ENCODE measurements around the gene G2E3. TPM values are rescaled to one million over a fixed set of nuclear protein-coding genes. Genes with fewer than 3 reads are reported as not detected.

Gene G2E3
- total RNA-seq, 4 donors from 2014 or later = 7.5 to 10.5 (median 9.9) TPM

- intact Hi-C loops (cut with DNase I; ENCODE audit: low total_unique reads) = no loop called here
- in situ Hi-C loops (cut with MboI; ENCODE audit: low pct_ligation_motif_present in 1 of 4, low pct_unique_long_range_greater_than_20kb in 1 of 4, low sequenced_read_pairs in 3 of 4) = loop anchor here in 2 of 4 donors (25.0 kb wide), 2 partner anchors 243 to 693 kb away; no protein-coding TSS in a partner anchor
- H3K27ac ChIP-seq = no peak overlapping the region
- TF ChIP-seq EP300 (IDR thresholded peaks at IDR 0.05; ENCODE audit: low read depth) (no peak), POLR2AphosphoS5 (IDR thresholded peaks at IDR 0.05) (no peak), POLR2A (IDR thresholded peaks at IDR 0.05) (no peak), CTCF (IDR thresholded peaks at IDR 0.05) (no peak)
- H3K9me3 ChIP-seq = no peaks in the 10 kb centered on the region
- H3K4me3 ChIP-seq = no peak overlapping the region
- peaks cover 0 to 17% (median 6%) of the 10 kb centered on the region in 4 donors for H3K36me3 ChIP-seq
- no peaks in the 10 kb centered on the region for H3K27me3 ChIP-seq
- no peak for DNase-seq
- H3K4me1 ChIP-seq = no peaks in the 10 kb centered on the region
These were observed 110.6 kb downstream of the G2E3 start for GRCh38 chr14:30669594-30669993.

Small RNA genes within 50 kb of the gene (small RNA-seq; reads per million reads assigned to genes)
- gene RF02271 = 0 reads per million in 4 donors

Other genes with a start within 250 kb of the G2E3 start
- gene SCFD1, start 63.2 kb downstream of the G2E3 start, total RNA-seq = 100 to 1,000 TPM in 2 of 4 donors, 10 to 100 TPM in 2; 43.4 to 128 (median 84.3) TPM